ENCODE data around the gene UNKL.

The UNKL gene

GRCh38 chr16:1426734-1427471 lies 12.4 kb upstream of the UNKL start:
- no peak for TF ChIP-seq CTCF (conservative IDR thresholded peaks at IDR 0.05; ENCODE audit: control insufficient read depth, insufficient read depth, low read depth, low read length)
- no peak for DNase-seq (ENCODE audit: low read depth)

GRCh38 chr16:1425616-1426370 lies 11.3 kb upstream of the UNKL start:
- DNase-seq (ENCODE audit: low read depth): no peak
- TF ChIP-seq CTCF (conservative IDR thresholded peaks at IDR 0.05; ENCODE audit: control insufficient read depth, insufficient read depth, low read depth, low read length): no peak
- H3K4me3 ChIP-seq (ENCODE audit: control insufficient read depth, low read depth, low read length): no peak overlapping the region

More at GRCh38 chr16:1426734-1427471, 12.4 kb upstream of the UNKL start:
- H3K4me3 ChIP-seq (ENCODE audit: control insufficient read depth, low read depth, low read length): no peak overlapping the region

GRCh38 chr16:1424028-1424427 lies 9.5 kb upstream of the UNKL start:
- no peak for DNase-seq (ENCODE audit: low read depth)
- H3K4me3 ChIP-seq (ENCODE audit: control insufficient read depth, low read depth, low read length): no peak overlapping the region
- TF ChIP-seq CTCF (conservative IDR thresholded peaks at IDR 0.05; ENCODE audit: control insufficient read depth, insufficient read depth, low read depth, low read length): no peak

- no peak overlapping the region for H3K4me3 ChIP-seq (ENCODE audit: control insufficient read depth, low read depth, low read length)
- no peak for TF ChIP-seq CTCF (conservative IDR thresholded peaks at IDR 0.05; ENCODE audit: control insufficient read depth, insufficient read depth, low read depth, low read length)
- DNase-seq (ENCODE audit: low read depth): no peak
Measured at GRCh38 chr16:1422076-1422475, 7.6 kb upstream of the UNKL start.

- no peak for TF ChIP-seq CTCF (conservative IDR thresholded peaks at IDR 0.05; ENCODE audit: control insufficient read depth, insufficient read depth, low read depth, low read length)
- H3K4me3 ChIP-seq (ENCODE audit: control insufficient read depth, low read depth, low read length): peak overlapping the region; percentile 97
- DNase-seq (ENCODE audit: low read depth): no peak
Measured at GRCh38 chr16:1420111-1420539, 5.6 kb upstream of the UNKL start.

GRCh38 chr16:1416521-1416941 lies 2.0 kb upstream of the UNKL start:
- DNase-seq (ENCODE audit: low read depth): no peak
- H3K4me3 ChIP-seq (ENCODE audit: control insufficient read depth, low read depth, low read length): no peak overlapping the region
- TF ChIP-seq CTCF (conservative IDR thresholded peaks at IDR 0.05; ENCODE audit: control insufficient read depth, insufficient read depth, low read depth, low read length): no peak
